CD4-positive, alpha-beta memory T cell (primary cell): ENCODE results near the gene NSUN6. TPM values are rescaled to one million over a fixed set of nuclear protein-coding genes. Genes with fewer than 3 reads are reported as not detected.
"Not testable (repeated sequence)": the region's sequence is repeated elsewhere in the genome, so short reads cannot be mapped to it uniquely, and the experiment has no call there.

Source experiments
- CTCF ChIA-PET: fragments of 350-600 bp; sonication (Branson Sonifier 250); formaldehyde crosslinking; loops from one replicate; lab custom pipeline; 2021; ENCODE audit warnings: inconsistent platforms; ENCODE audit not compliant: partially characterized antibody; lab: Charles Lee
- POLR2A ChIA-PET: fragments of 350-600 bp; sonication (Branson Sonifier 250); formaldehyde crosslinking; loops from one replicate; lab custom pipeline; 2021; ENCODE audit not compliant: partially characterized antibody; lab: Charles Lee
- DNase-seq, 5 donors: peaks; one replicate each; pipeline versions ENCODE4 v3.0.0 to v3.0.0-alpha.2; 2020 to 2022; ENCODE audit warnings: mixed read lengths in 1 of 5
- H3K27ac ChIP-seq: one replicate; pipeline ENCODE4 v1.7.0; 2013; ENCODE audit warnings: low read depth, low read length
- H3K27me3 ChIP-seq: 2 replicates; pipeline ENCODE4 v1.7.0; 2013; ENCODE audit warnings: mild to moderate bottlenecking, low read length, moderate library complexity; ENCODE audit not compliant: insufficient read depth
- H3K36me3 ChIP-seq: 2 replicates; pipeline ENCODE4 v1.7.0; 2013; ENCODE audit warnings: mild to moderate bottlenecking, low read length, moderate library complexity; ENCODE audit not compliant: insufficient read depth
- H3K4me1 ChIP-seq: 2 replicates; pipeline ENCODE4 v1.7.0; 2013; ENCODE audit warnings: mild to moderate bottlenecking, low read length, moderate library complexity; ENCODE audit not compliant: insufficient read depth
- H3K4me3 ChIP-seq, 2 donors: one replicate each; pipeline ENCODE4 v1.7.0; 2013; ENCODE audit warnings: low read length in 2 of 2, mild to moderate bottlenecking in 1 of 2
- H3K9me3 ChIP-seq, 2 donors: one replicate each; pipeline ENCODE4 v1.7.0; 2013; ENCODE audit warnings: low read length in 2 of 2, control low read depth in 1 of 2; ENCODE audit not compliant: control insufficient read depth in 1 of 2
- H3K27ac Mint-ChIP-seq, 7 donors: one replicate each; pipeline ENCODE4 v1.8.0; 2020 to 2021; ENCODE audit warnings: mixed read lengths in 7 of 7, mild to moderate bottlenecking in 6 of 7, inconsistent platforms in 3 of 7, moderate library complexity in 3 of 7
- H3K27me3 Mint-ChIP-seq, 2 donors: one replicate each; pipeline ENCODE4 v1.8.0; 2020 to 2021; ENCODE audit warnings: mixed read lengths in 2 of 2
- H3K36me3 Mint-ChIP-seq, 2 donors: one replicate each; pipeline ENCODE4 v1.8.0; 2020 to 2021; ENCODE audit warnings: mixed read lengths in 2 of 2, inconsistent platforms in 1 of 2, mild to moderate bottlenecking in 1 of 2
- H3K4me1 Mint-ChIP-seq, 4 donors: one replicate each; pipeline ENCODE4 v1.8.0; 2020 to 2021; ENCODE audit warnings: mixed read lengths in 4 of 4, mild to moderate bottlenecking in 1 of 4
- H3K4me3 Mint-ChIP-seq, 8 donors: one replicate each; pipeline ENCODE4 v1.8.0; 2020 to 2021; ENCODE audit warnings: mixed read lengths in 8 of 8, mild to moderate bottlenecking in 7 of 8, moderate library complexity in 6 of 8, inconsistent platforms in 3 of 8
- H3K9me3 Mint-ChIP-seq, 8 donors: one replicate each; pipeline ENCODE4 v1.8.0; 2020 to 2021; ENCODE audit warnings: mixed read lengths in 8 of 8, mild to moderate bottlenecking in 5 of 8, inconsistent platforms in 3 of 8, moderate library complexity in 1 of 8
- intact Hi-C: fragments of 100-400 bp; cut with micrococcal nuclease; formaldehyde crosslinking; loops from one replicate; pipeline ENCODE4 v1.15.1; 2023
- polyA plus RNA-seq, 2 donors: library from polyadenylated mRNA; unstranded; fragments of 300-500 nt; fragmentation: Illumina TruSeq; gene quantifications; one replicate each; pipeline ENCODE4 v1.2.3, GENCODE V29; 2021
- total RNA-seq, 2 experiments: library from RNA; stranded (reverse); gene quantifications; one replicate each; pipeline ENCODE4 v1.2.3, GENCODE V29; 2021

The NSUN6 gene
- total and polyA plus RNA-seq, 4 experiments from 2014 or later, result 5.5 to 43.4 (median 26.1) TPM

- peaks cover 18 to 24% of the 10 kb centered on the region in 2 donors for H3K36me3 Mint-ChIP-seq
- CTCF ChIA-PET, H3K4me1 ChIP-seq, DNase-seq, H3K36me3 ChIP-seq, H3K4me3 Mint-ChIP-seq, H3K9me3 Mint-ChIP-seq, intact Hi-C loops, H3K27ac ChIP-seq, H3K27me3 Mint-ChIP-seq, H3K27me3 ChIP-seq, H3K4me1 Mint-ChIP-seq, H3K9me3 ChIP-seq, H3K4me3 ChIP-seq, POLR2A ChIA-PET: not testable (repeated sequence)
- H3K27ac Mint-ChIP-seq, result peak overlapping the region in 1 of 7 donors; percentile 66
Observed at GRCh38 chr10:18632500-18632899, 18.9 kb downstream of the NSUN6 start.

GRCh38 chr10:18627452-18628018 is 23.9 kb downstream of the NSUN6 start:
- Histone ChIP-seq H3K27ac (peak overlapping the region; percentile 49), H3K4me3 (peak overlapping the region in 1 of 2 donors; percentile 52)
- CTCF ChIA-PET, result interaction anchor here (1.4 kb wide), 1 partner anchor 22 kb away, joined by 3 read pairs; no protein-coding TSS in a partner anchor
- H3K27me3 Mint-ChIP-seq, H3K36me3 ChIP-seq, H3K9me3 Mint-ChIP-seq, H3K9me3 ChIP-seq, H3K4me1 ChIP-seq, H3K27me3 ChIP-seq: not testable (repeated sequence)
- Mint-ChIP-seq H3K27ac (peak overlapping the region; percentile 70 to 92 (median 91)), H3K36me3 (peaks cover 9 to 12% of the 10 kb centered on the region in 2 donors), H3K4me3 (peak overlapping the region; percentile 78 to 92 (median 88)), H3K4me1 (peaks cover 3 to 24% (median 7%) of the 10 kb centered on the region in 4 donors)
- peak; percentile 68 to 83 (median 73) for DNase-seq
- intact Hi-C loops, result loop anchor here (1.0 kb wide), 1 partner anchor 32 kb away; the partner anchor contains the start of gene ARL5B
- POLR2A ChIA-PET, result interaction anchor here (1.2 to 1.4 kb wide), 2 partner anchors 22 to 32 kb away, joined by 5 to 8 read pairs; partner anchors contain the start of gene ARL5B

GRCh38 chr10:18625886-18626285 is 25.5 kb downstream of the NSUN6 start:
- intact Hi-C loops, result no loop called here
- peaks cover 3 to 24% (median 7%) of the 10 kb centered on the region in 4 donors for H3K4me1 Mint-ChIP-seq
- Histone ChIP-seq H3K27me3 (no peaks in the 10 kb centered on the region), H3K36me3 (no peaks in the 10 kb centered on the region), H3K27ac (no peak overlapping the region), H3K4me1 (no peaks in the 10 kb centered on the region), H3K9me3 (no peaks in the 10 kb centered on the region), H3K4me3 (no peak overlapping the region)
- peaks cover 20 to 25% of the 10 kb centered on the region in 2 donors for H3K36me3 Mint-ChIP-seq
- ChIA-PET POLR2A (interaction anchor here (1.6 kb wide), 1 partner anchor 34 kb away, joined by 5 read pairs; the partner anchor contains the start of gene ARL5B), CTCF (interaction anchor here (1.1 kb wide), 1 partner anchor 14 kb away, joined by 3 read pairs; no protein-coding TSS in a partner anchor)
- peak overlapping the region in 2 of 7 donors; percentile 23 to 25 for H3K27ac Mint-ChIP-seq
- DNase-seq, result no peak
- H3K9me3 Mint-ChIP-seq, result no peaks in the 10 kb centered on the region
- peak overlapping the region in 3 of 8 donors; percentile 32 to 57 (median 55) for H3K4me3 Mint-ChIP-seq
- H3K27me3 Mint-ChIP-seq, result no peaks in the 10 kb centered on the region

GRCh38 chr10:18623671-18624070 is 27.7 kb downstream of the NSUN6 start:
- H3K36me3 ChIP-seq, H3K27ac ChIP-seq, H3K9me3 Mint-ChIP-seq, intact Hi-C loops, H3K9me3 ChIP-seq, POLR2A ChIA-PET, H3K4me1 ChIP-seq, H3K4me3 Mint-ChIP-seq, CTCF ChIA-PET, H3K4me3 ChIP-seq, H3K27me3 ChIP-seq, DNase-seq, H3K27me3 Mint-ChIP-seq: not testable (repeated sequence)
- Mint-ChIP-seq H3K4me1 (peaks cover 3 to 21% (median 7%) of the 10 kb centered on the region in 4 donors), H3K27ac (peak overlapping the region in 1 of 7 donors; percentile 8), H3K36me3 (peaks cover 35 to 36% of the 10 kb centered on the region in 2 donors)

- H3K36me3 Mint-ChIP-seq, result peaks cover 42 to 50% of the 10 kb centered on the region in 2 donors
- H3K9me3 ChIP-seq, result no peaks in the 10 kb centered on the region
- CTCF ChIA-PET, result no interaction called here
- H3K27me3 ChIP-seq, result no peaks in the 10 kb centered on the region
- peaks cover 0 to 5% (median 3%) of the 10 kb centered on the region in 4 donors for H3K4me1 Mint-ChIP-seq
- no peak overlapping the region for H3K4me3 ChIP-seq
- no peaks in the 10 kb centered on the region for H3K36me3 ChIP-seq
- no peak overlapping the region for H3K27ac Mint-ChIP-seq
- intact Hi-C loops, result no loop called here
- no peak overlapping the region for H3K27ac ChIP-seq
- POLR2A ChIA-PET, result no interaction called here
- no peaks in the 10 kb centered on the region for H3K4me1 ChIP-seq
- H3K9me3 Mint-ChIP-seq, result no peaks in the 10 kb centered on the region
- no peaks in the 10 kb centered on the region for H3K27me3 Mint-ChIP-seq
- no peak for DNase-seq
- no peak overlapping the region for H3K4me3 Mint-ChIP-seq
Observed at GRCh38 chr10:18620856-18621255, 30.5 kb downstream of the NSUN6 start.

GRCh38 chr10:18619016-18619415 is 32.4 kb downstream of the NSUN6 start:
- H3K27ac ChIP-seq, result no peak overlapping the region
- Mint-ChIP-seq H3K4me1 (peaks cover 0 to 4% (median 3%) of the 10 kb centered on the region in 4 donors), H3K27ac (no peak overlapping the region), H3K9me3 (no peaks in the 10 kb centered on the region), H3K4me3 (no peak overlapping the region), H3K27me3 (no peaks in the 10 kb centered on the region), H3K36me3 (peaks cover 50 to 52% of the 10 kb centered on the region in 2 donors)
- DNase-seq, result no peak
- intact Hi-C loops, result no loop called here
- ChIA-PET POLR2A (no interaction called here), CTCF (no interaction called here)
- H3K36me3 ChIP-seq, result no peaks in the 10 kb centered on the region
- no peaks in the 10 kb centered on the region for H3K27me3 ChIP-seq
- no peaks in the 10 kb centered on the region for H3K9me3 ChIP-seq
- H3K4me3 ChIP-seq, result no peak overlapping the region
- H3K4me1 ChIP-seq, result no peaks in the 10 kb centered on the region

GRCh38 chr10:18616337-18616736 is 35.0 kb downstream of the NSUN6 start:
- Mint-ChIP-seq H3K4me1 (peaks cover 0 to 4% (median 3%) of the 10 kb centered on the region in 4 donors), H3K9me3 (no peaks in the 10 kb centered on the region), H3K4me3 (no peak overlapping the region), H3K27ac (peak overlapping the region in 1 of 7 donors; percentile 37), H3K36me3 (peaks cover 48 to 53% of the 10 kb centered on the region in 2 donors), H3K27me3 (no peaks in the 10 kb centered on the region)
- Histone ChIP-seq H3K9me3 (no peaks in the 10 kb centered on the region), H3K4me1 (no peaks in the 10 kb centered on the region), H3K36me3 (peaks cover 5% of the 10 kb centered on the region), H3K27ac (no peak overlapping the region), H3K4me3 (no peak overlapping the region), H3K27me3 (no peaks in the 10 kb centered on the region)
- DNase-seq, result no peak
- POLR2A ChIA-PET, result no interaction called here
- intact Hi-C loops, result no loop called here
- CTCF ChIA-PET, result no interaction called here
